Common myeloid progenitor, CD34-positive (primary cell): Measurements from ENCODE around the gene ARRB1.

ENCODE experiments used
- CTCF ChIA-PET: fragments of 350-600 bp; sonication (Branson Sonifier 250); formaldehyde crosslinking; loops from one replicate; lab custom pipeline; 2021; ENCODE audit warnings: antibody characterized with exemption; lab: Charles Lee
- POLR2A ChIA-PET: fragments of 350-600 bp; sonication (Branson Sonifier 250); formaldehyde crosslinking; loops from one replicate; lab custom pipeline; 2021; ENCODE audit warnings: antibody characterized with exemption; lab: Charles Lee
- DNase-seq, 3 donors: peaks; one replicate each; pipeline versions ENCODE4 v3.0.0 to v3.0.0-alpha.2; 2013
- H3K27ac ChIP-seq, 2 experiments: 1 replicate in 1 of 2; 2 replicates in 1 of 2; pipeline ENCODE4 v1.7.0; 2013; ENCODE audit warnings: inconsistent platforms in 2 of 2, low read length in 2 of 2, mild to moderate bottlenecking in 2 of 2, low read depth in 1 of 2, moderate library complexity in 1 of 2; ENCODE audit not compliant: severe bottlenecking in 2 of 2, insufficient read depth in 1 of 2, poor library complexity in 1 of 2
- H3K27me3 ChIP-seq, 5 experiments: replicated peaks in 2 of 5; 1 replicate in 3 of 5; 2 replicates in 2 of 5; pipeline versions ENCODE4 v1.6.1 to v1.7.0; 2013; ENCODE audit warnings: low read length in 4 of 5, mild to moderate bottlenecking in 2 of 5, moderate library complexity in 2 of 5, inconsistent platforms in 1 of 5; ENCODE audit not compliant: insufficient read depth in 5 of 5, control insufficient read depth in 4 of 5
- H3K36me3 ChIP-seq, 4 experiments: 1 replicate in 2 of 4; 2 replicates in 2 of 4; pipeline versions ENCODE4 v1.6.1 to v1.7.0; 2013; ENCODE audit warnings: low read length in 3 of 4, control low read depth in 1 of 4, mild to moderate bottlenecking in 1 of 4; ENCODE audit not compliant: control insufficient read depth in 4 of 4, insufficient read depth in 4 of 4
- H3K4me1 ChIP-seq, 4 experiments: 1 replicate in 3 of 4; 2 replicates in 1 of 4; pipeline versions ENCODE4 v1.6.1 to v1.7.1; 2013; ENCODE audit warnings: low read length in 3 of 4, mild to moderate bottlenecking in 3 of 4, control low read depth in 1 of 4, inconsistent platforms in 1 of 4, moderate library complexity in 1 of 4; ENCODE audit not compliant: control insufficient read depth in 4 of 4, insufficient read depth in 4 of 4; ENCODE audit errors: control extremely low read depth in 1 of 4
- H3K4me3 ChIP-seq, 7 experiments: 1 replicate in 4 of 7; 2 replicates in 3 of 7; pipeline versions ENCODE4 v1.5.1 to v1.7.0; 2013; ENCODE audit warnings: mild to moderate bottlenecking in 7 of 7, low read length in 6 of 7, moderate library complexity in 6 of 7, inconsistent platforms in 2 of 7, low read depth in 2 of 7, control low read depth in 1 of 7; ENCODE audit not compliant: insufficient read depth in 4 of 7, control insufficient read depth in 1 of 7; ENCODE audit errors: extremely low read depth in 1 of 7
- H3K9me3 ChIP-seq, 5 experiments: 1 replicate in 4 of 5; 2 replicates in 1 of 5; pipeline versions ENCODE4 v1.6.1 to v1.7.1; 2013; ENCODE audit warnings: low read length in 4 of 5, mild to moderate bottlenecking in 2 of 5, inconsistent platforms in 1 of 5, low read depth in 1 of 5, moderate library complexity in 1 of 5; ENCODE audit not compliant: control insufficient read depth in 4 of 5, insufficient read depth in 2 of 5; ENCODE audit errors: control extremely low read depth in 1 of 5
- WGBS: methylation state at CpG from one replicate; pipeline ENCODE4 v1.1.5; 2013; ENCODE audit not compliant: insufficient coverage; 5-methylcytosine and 5-hydroxymethylcytosine counted together

ARRB1 gene

DNA sequence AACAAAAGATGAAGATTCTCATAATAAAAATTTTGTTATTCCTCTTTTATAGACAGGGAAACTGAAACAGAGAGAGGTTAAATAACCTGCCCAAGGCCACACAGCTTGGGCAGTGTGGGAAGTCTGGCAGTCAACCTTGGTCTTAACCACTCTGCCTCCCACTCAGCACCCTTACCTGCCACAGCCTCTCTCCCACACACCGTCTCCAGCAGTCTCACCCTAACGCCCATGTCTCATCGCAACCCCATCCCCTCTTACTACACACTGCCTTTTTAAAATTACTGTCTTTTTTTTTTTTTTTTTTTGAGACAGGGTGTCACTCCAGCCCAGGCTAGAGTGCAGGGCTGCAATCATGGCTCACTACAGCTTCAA is 25.0 kb downstream of the ARRB1 start:
- WGBS, result no CpG with 5 or more reads among the region's 3 CpGs
- H3K27me3 ChIP-seq, result no peaks in the 10 kb centered on the region
- peaks cover 7 to 53% (median 16%) of the 10 kb centered on the region in 4 experiments for H3K36me3 ChIP-seq
- DNase-seq, result no peak
- H3K27ac ChIP-seq, result peak overlapping the region in 1 of 2 experiments; percentile 9
- no peak overlapping the region for H3K4me3 ChIP-seq
- CTCF ChIA-PET, result interaction anchor here (0.9 to 21.7 kb wide), 9 partner anchors 10 to 70 kb away, joined by 3 to 455 read pairs (median 5); no protein-coding TSS in a partner anchor
- POLR2A ChIA-PET, result interaction anchor here (1.7 kb wide), 1 partner anchor 54 kb away, joined by 5 read pairs; no protein-coding TSS in a partner anchor
- H3K9me3 ChIP-seq, result no peaks in the 10 kb centered on the region
- peaks cover 8 to 69% (median 56%) of the 10 kb centered on the region in 4 experiments for H3K4me1 ChIP-seq

DNA sequence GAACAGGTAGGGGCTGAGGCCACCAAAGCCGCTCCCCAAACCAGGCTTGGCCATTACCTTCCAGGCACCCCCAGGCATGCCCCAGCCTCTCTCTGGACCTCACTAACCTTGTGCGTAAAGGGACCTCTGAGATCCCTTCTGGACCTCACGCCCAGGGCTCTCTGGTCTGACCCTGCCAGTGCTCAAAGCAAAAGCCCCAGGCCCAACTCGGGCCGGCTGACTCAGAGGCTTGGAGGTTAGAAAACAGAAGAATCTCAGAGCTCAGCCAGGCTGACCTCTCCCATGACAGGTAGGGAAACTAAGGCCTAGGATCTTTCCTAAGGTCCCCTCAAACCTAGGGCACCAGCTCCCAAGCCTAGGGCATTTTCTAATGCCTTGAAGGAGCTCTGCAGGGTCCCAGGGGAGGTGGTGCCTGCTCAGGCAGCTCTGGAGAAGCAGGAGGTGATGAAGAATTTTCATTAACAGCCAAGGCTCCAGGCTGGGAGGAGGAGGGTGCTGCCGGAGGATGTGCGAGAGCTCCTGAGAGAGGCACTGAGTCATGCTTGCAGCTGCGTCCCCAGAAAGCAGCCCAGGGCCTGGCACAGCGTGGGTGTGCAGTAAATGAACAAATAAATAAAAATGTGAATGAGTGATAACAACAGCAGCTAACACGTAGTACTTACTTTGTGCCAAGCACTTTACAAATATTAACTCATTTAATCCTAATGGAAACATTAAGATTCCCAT is 25.6 kb downstream of the ARRB1 start:
- Histone ChIP-seq H3K36me3 (peaks cover 7 to 57% (median 16%) of the 10 kb centered on the region in 4 experiments), H3K27me3 (no peaks in the 10 kb centered on the region), H3K4me3 (peak overlapping the region in 1 of 7 experiments; percentile 10), H3K4me1 (peaks cover 8 to 72% (median 57%) of the 10 kb centered on the region in 4 experiments), H3K9me3 (no peaks in the 10 kb centered on the region), H3K27ac (peak overlapping the region in 1 of 2 experiments; percentile 9)
- POLR2A ChIA-PET, result interaction anchor here (0.6 to 1.7 kb wide), 2 partner anchors 30 to 55 kb away, joined by 3 to 5 read pairs; no protein-coding TSS in a partner anchor
- CTCF ChIA-PET, result interaction anchor here (0.9 to 21.7 kb wide), 8 partner anchors 10 to 70 kb away, joined by 3 to 455 read pairs (median 4); no protein-coding TSS in a partner anchor
- 83% methylated on average over 8 of the region's 10 CpGs for WGBS
- peak in 2 of 3 donors; percentile 36 to 44 for DNase-seq

- Histone ChIP-seq H3K27ac (peak overlapping the region in 1 of 2 experiments; percentile 49), H3K4me3 (no peak overlapping the region), H3K9me3 (no peaks in the 10 kb centered on the region), H3K36me3 (peaks cover 7 to 63% (median 16%) of the 10 kb centered on the region in 4 experiments), H3K27me3 (no peaks in the 10 kb centered on the region), H3K4me1 (peaks cover 3 to 72% (median 55%) of the 10 kb centered on the region in 4 experiments)
- POLR2A ChIA-PET, result no interaction called here
- 97% methylated on average over 3 of the region's 4 CpGs for WGBS
- CTCF ChIA-PET, result interaction anchor here (1.0 to 21.7 kb wide), 3 partner anchors 14 to 59 kb away, joined by 3 to 455 read pairs (median 5); no protein-coding TSS in a partner anchor
- no peak for DNase-seq
Observed at GRCh38 chr11:75324740-75325139, 26.7 kb downstream of the ARRB1 start.

- Histone ChIP-seq H3K4me3 (no peak overlapping the region), H3K36me3 (peaks cover 7 to 68% (median 17%) of the 10 kb centered on the region in 4 experiments), H3K27ac (no peak overlapping the region), H3K9me3 (no peaks in the 10 kb centered on the region), H3K27me3 (no peaks in the 10 kb centered on the region), H3K4me1 (peaks cover 2 to 72% (median 52%) of the 10 kb centered on the region in 4 experiments)
- ChIA-PET POLR2A (interaction anchor here (0.6 kb wide), 1 partner anchor 384 kb away, joined by 4 read pairs; no protein-coding TSS in a partner anchor), CTCF (interaction anchor here (1.0 to 21.7 kb wide), 6 partner anchors 13 to 59 kb away, joined by 3 to 455 read pairs (median 4); no protein-coding TSS in a partner anchor)
- WGBS, result 98% methylated on average over 7 of the region's 12 CpGs
- DNase-seq, result no peak
Observed at GRCh38 chr11:75324189-75324588, 27.3 kb downstream of the ARRB1 start.

- ChIA-PET POLR2A (interaction anchor here (0.6 kb wide), 2 partner anchors 29 to 384 kb away, joined by 3 to 4 read pairs; no protein-coding TSS in a partner anchor), CTCF (interaction anchor here (1.1 to 21.7 kb wide), 8 partner anchors 9 to 60 kb away, joined by 3 to 455 read pairs (median 4); no protein-coding TSS in a partner anchor)
- no peak for DNase-seq
- Histone ChIP-seq H3K36me3 (peaks cover 7 to 70% (median 17%) of the 10 kb centered on the region in 4 experiments), H3K9me3 (no peaks in the 10 kb centered on the region), H3K27ac (no peak overlapping the region), H3K4me3 (no peak overlapping the region), H3K4me1 (peaks cover 2 to 68% (median 47%) of the 10 kb centered on the region in 4 experiments), H3K27me3 (no peaks in the 10 kb centered on the region)
- no CpG with 5 or more reads among the region's 7 CpGs for WGBS
Observed at GRCh38 chr11:75323609-75324008, 27.9 kb downstream of the ARRB1 start.

GRCh38 chr11:75320643-75321042 is 30.8 kb downstream of the ARRB1 start:
- Histone ChIP-seq H3K4me3 (peak overlapping the region in 3 of 7 experiments; percentile 12 to 32 (median 29)), H3K36me3 (peaks cover 7 to 68% (median 14%) of the 10 kb centered on the region in 4 experiments), H3K4me1 (peaks cover 1 to 64% (median 35%) of the 10 kb centered on the region in 4 experiments), H3K9me3 (no peaks in the 10 kb centered on the region), H3K27ac (peak overlapping the region in 1 of 2 experiments; percentile 56), H3K27me3 (no peaks in the 10 kb centered on the region)
- CTCF ChIA-PET, result interaction anchor here (1.1 to 2.0 kb wide), 5 partner anchors 11 to 68 kb away, joined by 3 to 5 read pairs (median 4); no protein-coding TSS in a partner anchor
- POLR2A ChIA-PET, result no interaction called here
- no peak for DNase-seq
- WGBS, result 94% methylated on average over 2 of the region's 5 CpGs
